GM12878 (cell line): ENCODE data around the gene SKIL. TPM values are rescaled to one million over a fixed set of nuclear protein-coding genes. Genes with fewer than 3 reads are reported as not detected.
A peak's percentile ranks its signal among the peaks of the same experiment; 100 is the strongest.

Experiments
- ATAC-seq: fragments of 200-7000 bp; cut with Tn5 transposase; 3 replicates; pipeline ENCODE4 v1.9.1; 2020; ENCODE audit warnings: mild to moderate bottlenecking, moderate library complexity
- BruUV-seq: library from RNA; stranded (reverse); fragments of 400-500 nt; replicated peaks from 2 replicates; lab custom pipeline; 2021; lab: Mats Ljungman, UMichigan
- CTCF ChIA-PET: fragments of 300-600 bp; sonication (Branson Sonifier 250); formaldehyde crosslinking; extraction: SDS; loops from one replicate; lab custom pipeline; 2021; ENCODE audit warnings: inconsistent platforms; lab: Yijun Ruan, JAX
- POLR2A ChIA-PET: fragments of 350-600 bp; formaldehyde crosslinking; extraction: SDS; loops from one replicate; lab custom pipeline; 2021; ENCODE audit warnings: inconsistent platforms; lab: Charles Lee
- RAD21 ChIA-PET: fragments of 300-600 bp; sonication (Branson Sonifier 250); formaldehyde crosslinking; loops from one replicate; lab custom pipeline; 2023; ENCODE audit warnings: antibody characterized with exemption; ENCODE audit not compliant: unreplicated experiment; lab: Charles Lee
- SMC1A ChIA-PET: fragments of 300-600 bp; sonication (Branson Sonifier 250); formaldehyde crosslinking; loops from one replicate; lab custom pipeline; 2023; ENCODE audit not compliant: unreplicated experiment, uncharacterized antibody; lab: Charles Lee
- DNase-seq: peaks from one replicate; pipeline ENCODE4 v3.0.0-alpha.2; 2011; ENCODE audit warnings: low read depth, low spot score
- FAIRE-seq: peaks from 3 replicates; lab custom pipeline; 2011; peaks lifted over from hg19 to GRCh38; lab: Jason Lieb, UNC
- H2AFZ ChIP-seq: 2 replicates; pipeline ENCODE4 v1.6.0; 2011; ENCODE audit warnings: low read depth, low read length, control low read depth; ENCODE audit not compliant: control insufficient read depth
- H3K27ac ChIP-seq: 2 replicates; pipeline ENCODE4 v1.5.1; 2011; ENCODE audit warnings: control low read depth; ENCODE audit not compliant: control insufficient read depth, insufficient read depth
- H3K27me3 ChIP-seq, 2 experiments: replicated peaks in 1 of 2; 2 replicates each; pipeline versions ENCODE4 v1.6.0 to v1.6.1; 2011; ENCODE audit warnings: low read length in 1 of 2; ENCODE audit not compliant: control insufficient read depth in 2 of 2, insufficient read depth in 2 of 2
- H3K36me3 ChIP-seq, 2 experiments: 2 replicates each; pipeline ENCODE4 v1.5.1; 2011; ENCODE audit warnings: low read length in 1 of 2; ENCODE audit not compliant: control insufficient read depth in 2 of 2, insufficient read depth in 2 of 2
- H3K4me1 ChIP-seq: 2 replicates; pipeline ENCODE4 v1.6.1; 2011; ENCODE audit warnings: mild to moderate bottlenecking, low read length, moderate library complexity, mixed read lengths; ENCODE audit not compliant: control insufficient read depth, insufficient read depth
- H3K4me2 ChIP-seq: 2 replicates; pipeline ENCODE4 v1.6.0; 2011; ENCODE audit warnings: control low read depth; ENCODE audit not compliant: control insufficient read depth, insufficient read depth
- H3K4me3 ChIP-seq: fragments of 200-600 bp; sonication (generic); 2 replicates; pipeline ENCODE4 v1.5.1; 2016
- H3K79me2 ChIP-seq: 2 replicates; pipeline ENCODE4 v1.6.0; 2011; ENCODE audit warnings: low read length; ENCODE audit not compliant: control insufficient read depth, insufficient read depth
- H3K9ac ChIP-seq: 2 replicates; pipeline ENCODE4 v1.8.0; 2011; ENCODE audit warnings: low read length, control low read depth, mixed read lengths; ENCODE audit not compliant: control insufficient read depth, insufficient read depth
- H3K9me3 ChIP-seq: replicated peaks from 3 replicates; pipeline ENCODE4 v1.5.1; 2011; ENCODE audit warnings: mild to moderate bottlenecking, low read length; ENCODE audit not compliant: control insufficient read depth, insufficient read depth
- H4K20me1 ChIP-seq: 2 replicates; pipeline ENCODE4 v1.6.0; 2011; ENCODE audit not compliant: control insufficient read depth, insufficient read depth
- BRCA1 ChIP-seq: IDR thresholded peaks from 2 replicates; pipeline ENCODE4 v1.6.1; 2011; ENCODE audit warnings: low read depth, low read length, improper control_type of control experiment
- CHD1 ChIP-seq: IDR thresholded peaks from 2 replicates; pipeline ENCODE4 v1.6.1; 2012; ENCODE audit warnings: low read depth, low read length, improper control_type of control experiment
- MEF2A ChIP-seq: IDR thresholded peaks from 2 replicates; pipeline ENCODE4 v1.6.1; 2011; ENCODE audit warnings: low read depth, mild to moderate bottlenecking, low read length, moderate library complexity; ENCODE audit not compliant: insufficient read depth
- MYB ChIP-seq: fragments of 150-350 bp; IDR thresholded peaks from 2 replicates; pipeline ENCODE4 v1.6.1; 2014; ENCODE audit warnings: mild to moderate bottlenecking, low read depth, low read length, borderline replicate concordance
- NFYB ChIP-seq: IDR thresholded peaks from 2 replicates; pipeline ENCODE4 v1.6.1; 2011; ENCODE audit warnings: low read depth, mild to moderate bottlenecking, low read length, improper control_type of control experiment, moderate library complexity; ENCODE audit not compliant: insufficient read depth
- RCOR1 ChIP-seq: conservative IDR thresholded peaks from 2 replicates; pipeline ENCODE4 v1.6.1; 2012; ENCODE audit warnings: low read depth, low read length, improper control_type of control experiment
- RFX5 ChIP-seq: IDR thresholded peaks from 2 replicates; pipeline ENCODE4 v1.6.1; 2011; ENCODE audit warnings: low read depth, low read length, improper control_type of control experiment
- TARDBP ChIP-seq: IDR thresholded peaks from 2 replicates; pipeline ENCODE4 v1.6.1; 2016; ENCODE audit warnings: borderline replicate concordance
- in situ Hi-C: fragments of 300-500 bp; cut with MboI; formaldehyde crosslinking; loops from 9 replicates; pipeline ENCODE4 v1.14.3; 2018; ENCODE audit warnings: mixed read lengths
- intact Hi-C: fragments of 100-400 bp; cut with micrococcal nuclease; formaldehyde crosslinking; loops from one replicate; pipeline ENCODE4 v1.14.2; 2022; ENCODE audit not compliant: unreplicated experiment
- polyA plus RNA-seq, 11 experiments: library from polyadenylated mRNA; depleted of rRNA in 4 of 11; unstranded in 6 of 11; stranded (reverse) in 5 of 11; fragments of >200 nt; fragmentation: Nextera tagmentation in 4 of 11; fragmentation: Illumina TruSeq in 1 of 11; extraction: Ambion mirVana in 4 of 11; extraction: Trizol in 1 of 11; gene quantifications; 1 replicate in 1 of 11; 2 replicates in 10 of 11; pipeline versions ENCODE4 v1.2.1 to v1.2.3, GENCODE V29; 2011 to 2016; ENCODE audit warnings: inconsistent platforms in 2 of 11, missing spikeins in 2 of 11, low read depth in 1 of 11
- total RNA-seq, 4 experiments: library from RNA; depleted of rRNA in 3 of 4; stranded (reverse); fragments of >200 nt in 3 of 4; fragmentation: Illumina TruSeq in 1 of 4; extraction: Trizol in 1 of 4; gene quantifications; 2 replicates each; pipeline versions ENCODE4 v1.2.1 to v1.2.3, GENCODE V29; 2013 to 2021
- TF ChIP-seq, protein P1 (sequence below): IDR thresholded peaks from 2 replicates; pipeline ENCODE4 v1.6.1; 2011; ENCODE audit warnings: borderline replicate concordance, low read depth, mild to moderate bottlenecking, moderate library complexity, mixed read lengths, low read length; ENCODE audit not compliant: insufficient read depth; ENCODE audit errors: extremely low read length
- TF ChIP-seq, protein P2 (sequence below): fragments of 450-650 bp; formaldehyde crosslinking; IDR thresholded peaks from 2 replicates; pipeline ENCODE4 v1.4.0; 2022; ENCODE audit warnings: mild to moderate bottlenecking, moderate library complexity

Gene SKIL
- total and polyA plus RNA-seq, 10 of the 15 experiments (the other 5 are each of a cell fraction or from before 2014, with no cell fraction given): 2.7 to 14.8 (median 6.7) TPM

DNA sequence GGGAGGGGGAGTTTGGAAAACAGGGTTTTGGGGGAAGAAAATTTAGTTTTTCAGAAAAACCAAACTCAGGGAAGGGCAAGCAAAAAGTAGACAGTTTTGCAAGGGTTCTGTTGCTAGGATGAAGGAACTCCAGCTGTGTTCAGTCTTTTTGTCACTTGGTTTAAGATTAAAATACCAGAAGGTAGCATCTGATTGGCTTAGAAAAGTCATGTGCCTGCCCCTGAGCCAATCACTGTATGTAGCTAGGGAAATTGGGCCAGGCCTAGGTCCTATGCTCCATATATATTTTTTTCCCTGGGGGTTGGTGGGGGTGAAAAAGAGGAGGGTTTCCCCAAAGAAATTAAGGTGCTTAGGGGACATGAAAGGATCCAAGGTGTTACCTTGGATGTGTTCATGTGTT is 85.4 kb downstream of the SKIL start:
- Histone ChIP-seq H3K36me3 (no peaks in the 10 kb centered on the region), H3K27me3 (peaks cover 2 to 3% of the 10 kb centered on the region in 2 experiments; a peak in 2 of 4 replicates), H3K4me3 (no peak overlapping the region), H4K20me1 (no peaks in the 10 kb centered on the region), H3K9ac (no peak overlapping the region), H3K4me2 (no peak overlapping the region), H3K4me1 (no peaks in the 10 kb centered on the region), H2AFZ (no peak overlapping the region), H3K9me3 (no peaks in the 10 kb centered on the region), H3K79me2 (no peaks in the 10 kb centered on the region), H3K27ac (no peak overlapping the region)
- DNase-seq (no peak), ATAC-seq (peak; percentile 46; the same call in 2 of the 3 replicates), FAIRE-seq (peak; percentile 31)
- no TSS peak for BruUV-seq
- ChIA-PET POLR2A (no interaction called here), RAD21 (no interaction called here), SMC1A (interaction anchor here (1.0 to 2.1 kb wide), 3 partner anchors 12 to 75 kb away, joined by 3 to 5 read pairs (median 5); no protein-coding TSS in a partner anchor), CTCF (interaction anchor here (1.0 to 2.3 kb wide), 4 partner anchors 12 to 370 kb away, joined by 3 to 5 read pairs (median 4); no protein-coding TSS in a partner anchor)
- TF ChIP-seq NFYB (0 out of 2 replicates have a peak, but pooled peaks have one; percentile 29), TARDBP (no peak)
- TF ChIP-seq, protein P1, sequence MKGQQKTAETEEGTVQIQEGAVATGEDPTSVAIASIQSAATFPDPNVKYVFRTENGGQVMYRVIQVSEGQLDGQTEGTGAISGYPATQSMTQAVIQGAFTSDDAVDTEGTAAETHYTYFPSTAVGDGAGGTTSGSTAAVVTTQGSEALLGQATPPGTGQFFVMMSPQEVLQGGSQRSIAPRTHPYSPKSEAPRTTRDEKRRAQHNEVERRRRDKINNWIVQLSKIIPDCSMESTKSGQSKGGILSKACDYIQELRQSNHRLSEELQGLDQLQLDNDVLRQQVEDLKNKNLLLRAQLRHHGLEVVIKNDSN: peak; percentile 7
- in situ Hi-C loops: no loop called here
- intact Hi-C loops: no loop called here

DNA sequence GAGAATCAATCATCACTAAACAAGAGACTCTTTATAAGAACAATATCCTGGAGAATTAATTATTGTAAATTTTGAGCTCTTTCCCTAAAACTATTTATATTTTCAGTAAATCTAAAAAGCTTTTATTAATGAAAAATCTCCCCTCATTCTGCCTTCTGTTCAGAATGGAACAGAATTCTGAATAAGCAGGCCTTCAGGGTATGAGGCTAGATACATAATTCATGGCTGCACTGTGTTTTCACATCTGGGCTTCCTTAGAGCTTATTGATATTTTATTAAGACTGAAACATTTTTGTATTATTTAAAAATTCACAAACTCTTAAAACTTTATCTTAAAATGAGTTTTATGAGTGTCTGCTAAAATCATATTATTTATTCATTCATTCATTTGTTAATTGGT is 85.9 kb downstream of the SKIL start:
- no peak overlapping the region for H3K9ac ChIP-seq
- no TSS peak for BruUV-seq
- H3K27me3 ChIP-seq: peaks cover 2 to 3% of the 10 kb centered on the region in 2 experiments; a peak in 2 of 4 replicates
- no peaks in the 10 kb centered on the region for H3K4me1 ChIP-seq
- CTCF ChIA-PET: interaction anchor here (1.0 to 2.3 kb wide), 4 partner anchors 12 to 370 kb away, joined by 3 to 5 read pairs (median 4); no protein-coding TSS in a partner anchor
- TF ChIP-seq RFX5 (no peak), MYB (no peak), MEF2A (no peak), BRCA1 (no peak), RCOR1 (no peak), CHD1 (no peak)
- TF ChIP-seq, protein P2, sequence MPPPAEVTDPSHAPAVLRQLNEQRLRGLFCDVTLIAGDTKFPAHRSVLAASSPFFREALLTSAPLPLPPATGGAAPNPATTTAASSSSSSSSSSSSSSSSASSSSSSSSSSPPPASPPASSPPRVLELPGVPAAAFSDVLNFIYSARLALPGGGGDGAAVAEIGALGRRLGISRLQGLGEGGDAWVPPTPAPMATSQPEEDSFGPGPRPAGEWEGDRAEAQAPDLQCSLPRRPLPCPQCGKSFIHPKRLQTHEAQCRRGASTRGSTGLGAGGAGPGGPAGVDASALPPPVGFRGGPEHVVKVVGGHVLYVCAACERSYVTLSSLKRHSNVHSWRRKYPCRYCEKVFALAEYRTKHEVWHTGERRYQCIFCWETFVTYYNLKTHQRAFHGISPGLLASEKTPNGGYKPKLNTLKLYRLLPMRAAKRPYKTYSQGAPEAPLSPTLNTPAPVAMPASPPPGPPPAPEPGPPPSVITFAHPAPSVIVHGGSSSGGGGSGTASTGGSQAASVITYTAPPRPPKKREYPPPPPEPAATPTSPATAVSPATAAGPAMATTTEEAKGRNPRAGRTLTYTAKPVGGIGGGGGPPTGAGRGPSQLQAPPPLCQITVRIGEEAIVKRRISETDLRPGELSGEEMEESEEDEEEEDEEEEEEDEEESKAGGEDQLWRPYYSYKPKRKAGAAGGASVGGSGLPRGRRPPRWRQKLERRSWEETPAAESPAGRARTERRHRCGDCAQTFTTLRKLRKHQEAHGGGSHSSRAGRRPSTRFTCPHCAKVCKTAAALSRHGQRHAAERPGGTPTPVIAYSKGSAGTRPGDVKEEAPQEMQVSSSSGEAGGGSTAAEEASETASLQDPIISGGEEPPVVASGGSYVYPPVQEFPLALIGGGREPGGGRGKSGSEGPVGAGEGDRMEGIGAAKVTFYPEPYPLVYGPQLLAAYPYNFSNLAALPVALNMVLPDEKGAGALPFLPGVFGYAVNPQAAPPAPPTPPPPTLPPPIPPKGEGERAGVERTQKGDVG: no peak
- no peaks in the 10 kb centered on the region for H3K79me2 ChIP-seq
- in situ Hi-C loops (no loop called here), intact Hi-C loops (no loop called here)
- POLR2A ChIA-PET: no interaction called here
- ATAC-seq: no peak
- SMC1A ChIA-PET: interaction anchor here (1.0 to 2.1 kb wide), 3 partner anchors 13 to 74 kb away, joined by 3 to 5 read pairs (median 5); no protein-coding TSS in a partner anchor
- H3K27ac ChIP-seq: no peak overlapping the region
- H3K4me2 ChIP-seq: no peak overlapping the region
- no peak for FAIRE-seq
- no peaks in the 10 kb centered on the region for H4K20me1 ChIP-seq
- no peaks in the 10 kb centered on the region for H3K36me3 ChIP-seq
- H2AFZ ChIP-seq: no peak overlapping the region
- H3K4me3 ChIP-seq: no peak overlapping the region
- no peaks in the 10 kb centered on the region for H3K9me3 ChIP-seq
- RAD21 ChIA-PET: no interaction called here
- DNase-seq: no peak
